ENCODE measurements around the gene ING4. TPM values are rescaled to one million over a fixed set of nuclear protein-coding genes. Genes with fewer than 3 reads are reported as not detected.
A peak's percentile ranks its signal among the peaks of the same experiment; 100 is the strongest.

Gene ING4
- total and polyA plus RNA-seq, 2 experiments from 2014 or later, result 31.7 to 43.5 TPM

DNA sequence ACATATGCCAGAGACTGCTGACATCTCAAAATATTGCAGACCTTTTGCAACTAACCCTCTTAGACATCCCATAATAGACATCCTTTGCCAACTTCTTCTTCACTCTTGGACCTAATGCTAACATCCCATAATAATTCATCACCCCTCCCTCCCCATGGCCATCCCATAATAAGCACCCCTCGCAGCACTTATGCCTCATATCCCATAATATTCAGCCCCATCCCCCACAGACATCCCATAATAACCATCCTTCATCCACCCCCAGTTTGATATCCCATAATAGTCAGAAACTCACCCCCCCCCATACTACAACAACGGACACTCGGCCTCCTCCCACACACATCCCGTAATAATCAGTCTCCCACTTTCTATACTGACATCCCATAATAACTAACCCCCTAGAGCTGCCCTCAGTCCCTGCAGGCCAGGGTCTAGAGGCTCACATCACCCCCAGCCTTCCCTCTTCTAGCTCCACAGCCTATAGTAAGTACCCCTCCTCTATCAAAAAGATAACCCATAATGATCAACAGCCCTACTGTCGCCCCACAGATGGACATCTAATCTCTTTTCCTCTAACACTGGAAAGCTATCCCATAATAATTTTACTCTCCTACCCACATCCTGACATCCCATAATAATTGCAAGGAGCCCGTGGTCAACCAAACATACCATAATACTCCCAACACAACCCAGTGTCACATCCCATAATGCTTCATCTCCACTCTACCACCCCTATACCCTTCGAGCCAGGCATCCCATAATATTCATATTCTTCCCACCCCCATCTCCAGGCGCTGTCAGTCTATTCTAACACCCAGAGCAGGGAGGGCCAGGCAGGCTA is 54.9 kb downstream of the ING4 start:
- H2AFZ ChIP-seq, result 0 out of 2 replicates have a peak overlapping the region, but pooled peaks have one; percentile 17
- no peaks in the 10 kb centered on the region for H3K9me2 ChIP-seq (ENCODE audit: insufficient read depth)
- no peaks in the 10 kb centered on the region for H3K27me3 ChIP-seq (replicated peaks; ENCODE audit: insufficient read depth)
- no peak overlapping the region for H3K9ac ChIP-seq
- TF ChIP-seq EZH2phosphoT487 (IDR thresholded peaks at IDR 0.05; ENCODE audit: insufficient read depth, low read depth), result no peak
- TF ChIP-seq EZH2 (IDR thresholded peaks at IDR 0.05; ENCODE audit: insufficient read depth, poor library complexity, severe bottlenecking), result no peak
- H3F3A ChIP-seq (ENCODE audit: insufficient read depth), result peaks cover 47% of the 10 kb centered on the region
- no peaks in the 10 kb centered on the region for H3K9me3 ChIP-seq (ENCODE audit: low read depth)
- peak overlapping the region; percentile 30 for H3K4me2 ChIP-seq (ENCODE audit: unreplicated experiment)
- in situ Hi-C loops (cut with MboI), result no loop called here
- no peak overlapping the region for H3K4me3 ChIP-seq
- WGBS, 2 experiments (ENCODE audit: low coverage in 1 of 2, low lambda C conversion rate in 2 of 2, missing lambda C conversion rate in 2 of 2), result 15 to 20% methylated on average over 5 to 8 of the region's 8 CpGs
- DNase-seq, result peak; percentile 65
- no peaks in the 10 kb centered on the region for H4K20me1 ChIP-seq (ENCODE audit: insufficient read depth)
- peaks cover 34% of the 10 kb centered on the region for H3K79me2 ChIP-seq (ENCODE audit: insufficient read depth)
- no peaks in the 10 kb centered on the region for H3K36me3 ChIP-seq (ENCODE audit: low read depth)
- H3K4me1 ChIP-seq (ENCODE audit: insufficient read depth), result peaks cover 32% of the 10 kb centered on the region
- H3K27ac ChIP-seq, result peak overlapping the region; percentile 40

- H3K4me1 ChIP-seq (ENCODE audit: insufficient read depth), result peaks cover 33% of the 10 kb centered on the region
- H3F3A ChIP-seq (ENCODE audit: insufficient read depth), result peaks cover 40% of the 10 kb centered on the region
- peak; percentile 76 for DNase-seq
- no peaks in the 10 kb centered on the region for H3K9me3 ChIP-seq (ENCODE audit: low read depth)
- in situ Hi-C loops (cut with MboI), result no loop called here
- no peaks in the 10 kb centered on the region for H3K9me2 ChIP-seq (ENCODE audit: insufficient read depth)
- H3K9ac ChIP-seq, result peak overlapping the region; percentile 84
- WGBS, 2 experiments (ENCODE audit: low coverage in 1 of 2, low lambda C conversion rate in 2 of 2, missing lambda C conversion rate in 2 of 2), result 1% methylated on average over 21 to 61 of the region's 70 CpGs
- peak overlapping the region; percentile 84 for H3K4me2 ChIP-seq (ENCODE audit: unreplicated experiment)
- H4K20me1 ChIP-seq (ENCODE audit: insufficient read depth), result no peaks in the 10 kb centered on the region
- TF ChIP-seq EZH2 (IDR thresholded peaks at IDR 0.05; ENCODE audit: insufficient read depth, poor library complexity, severe bottlenecking) (no peak), EZH2phosphoT487 (IDR thresholded peaks at IDR 0.05; ENCODE audit: insufficient read depth, low read depth) (no peak)
- peaks cover 10% of the 10 kb centered on the region for H3K36me3 ChIP-seq (ENCODE audit: low read depth)
- H2AFZ ChIP-seq, result peak overlapping the region; percentile 50
- H3K4me3 ChIP-seq, result peak overlapping the region; percentile 91
- peaks cover 48% of the 10 kb centered on the region for H3K79me2 ChIP-seq (ENCODE audit: insufficient read depth)
- peak overlapping the region; percentile 61 for H3K27ac ChIP-seq
- no peaks in the 10 kb centered on the region for H3K27me3 ChIP-seq (replicated peaks; ENCODE audit: insufficient read depth)
Measured at GRCh38 chr12:6606331-6607131, 56.4 kb downstream of the ING4 start.

- Histone ChIP-seq H3K4me3 (peak overlapping the region; percentile 91), H3K4me2 (ENCODE audit: unreplicated experiment) (peak overlapping the region; percentile 84), H3K9me3 (ENCODE audit: low read depth) (no peaks in the 10 kb centered on the region), H2AFZ (no peak overlapping the region), H3K79me2 (ENCODE audit: insufficient read depth) (peaks cover 57% of the 10 kb centered on the region), H3F3A (ENCODE audit: insufficient read depth) (peaks cover 40% of the 10 kb centered on the region), H4K20me1 (ENCODE audit: insufficient read depth) (no peaks in the 10 kb centered on the region), H3K4me1 (ENCODE audit: insufficient read depth) (peaks cover 33% of the 10 kb centered on the region), H3K9ac (peak overlapping the region; percentile 84), H3K27ac (peak overlapping the region; percentile 61), H3K9me2 (ENCODE audit: insufficient read depth) (no peaks in the 10 kb centered on the region), H3K27me3 (replicated peaks; ENCODE audit: insufficient read depth) (no peaks in the 10 kb centered on the region), H3K36me3 (ENCODE audit: low read depth) (peaks cover 18% of the 10 kb centered on the region)
- TF ChIP-seq EZH2phosphoT487 (IDR thresholded peaks at IDR 0.05; ENCODE audit: insufficient read depth, low read depth) (no peak), EZH2 (IDR thresholded peaks at IDR 0.05; ENCODE audit: insufficient read depth, poor library complexity, severe bottlenecking) (no peak)
- peak; percentile 81 for DNase-seq
- in situ Hi-C loops (cut with MboI), result no loop called here
- WGBS, 2 experiments (ENCODE audit: low coverage in 1 of 2, low lambda C conversion rate in 2 of 2, missing lambda C conversion rate in 2 of 2), result 2% methylated on average over 18 of the region's 18 CpGs
Measured at GRCh38 chr12:6605421-6606330, 57.2 kb downstream of the ING4 start.

Measured in GM23248 (cell line).